ENCODE measurements around the gene SPSB3. TPM values are rescaled to one million over a fixed set of nuclear protein-coding genes. Genes with fewer than 3 reads are reported as not detected.

The SPSB3 gene
- 10.0 TPM for polyA plus RNA-seq (2013, experiment 1 of 2)
- 9.7 TPM for polyA plus RNA-seq (2013, experiment 2 of 2)

- Histone ChIP-seq H3K56ac (ENCODE audit: low read length) (peak within 1 kb of the TSS; percentile 90), H3K79me2 (ENCODE audit: control insufficient read depth, insufficient read depth, low read length) (peaks cover 22% of the 10 kb centered on the region), H3K4me3 (ENCODE audit: low read length) (peak within 1 kb of the TSS; percentile 96), H3K79me1 (ENCODE audit: low read length) (peaks cover 11% of the 10 kb centered on the region), H3K23ac (ENCODE audit: low read length) (no peak within 1 kb of the TSS), H2AK5ac (ENCODE audit: low read length) (no peak within 1 kb of the TSS), H4K5ac (ENCODE audit: low read length) (no peak within 1 kb of the TSS), H3K27ac (ENCODE audit: low read depth, low read length) (no peak within 1 kb of the TSS), H3K4ac (ENCODE audit: low read depth, low read length) (peak within 1 kb of the TSS; percentile 19), H2BK5ac (ENCODE audit: low read length) (no peak within 1 kb of the TSS), H2BK15ac (replicated peaks; ENCODE audit: low read depth) (no peak within 1 kb of the TSS), H2BK120ac (ENCODE audit: low read depth, low read length) (no peak within 1 kb of the TSS), H3K4me1 (ENCODE audit: control insufficient read depth, low read depth, low read length) (no peaks in the 10 kb centered on the region), H3K4me2 (ENCODE audit: low read length) (peak within 1 kb of the TSS; percentile 88), H4K8ac (ENCODE audit: low read depth, low read length) (no peak within 1 kb of the TSS), H3K18ac (ENCODE audit: low read length) (no peak within 1 kb of the TSS), H3K9ac (ENCODE audit: low read length) (peak within 1 kb of the TSS; percentile 85), H3K36me3 (ENCODE audit: control insufficient read depth, insufficient read depth, low read length) (peaks cover 2% of the 10 kb centered on the region), H3K27me3 (ENCODE audit: insufficient read depth, low read length, poor library complexity) (no peaks in the 10 kb centered on the region)
- no CpG with 5 or more reads among the region's 102 CpGs for WGBS (ENCODE audit: extremely low coverage, insufficient coverage, low lambda C conversion rate)
- peak; percentile 100 for DNase-seq
Measured at GRCh38 chr16:1782408-1783264, at the start of gene SPSB3, which contains the start of gene NUBP2. Gene SPSB3, minus strand, starts transcription at chr16:1782571. Its CDS starts 1,088 bp downstream, at chr16:1781483. Gene NUBP2, plus strand, starts transcription at chr16:1782960. Its CDS starts 61 bp downstream, at chr16:1783021.

GRCh38 chr16:1831186-1832075 lies 49.1 kb upstream of the SPSB3 start:
- DNase-seq, result no peak
- H3K36me3 ChIP-seq (ENCODE audit: control insufficient read depth, insufficient read depth, low read length), result no peaks in the 10 kb centered on the region
- no peak overlapping the region for H3K4me3 ChIP-seq (ENCODE audit: low read length)
- no peaks in the 10 kb centered on the region for H3K4me1 ChIP-seq (ENCODE audit: control insufficient read depth, low read depth, low read length)
- no CpG with 5 or more reads among the region's 19 CpGs for WGBS (ENCODE audit: extremely low coverage, insufficient coverage, low lambda C conversion rate)
- H2BK120ac ChIP-seq (ENCODE audit: low read depth, low read length), result no peak overlapping the region
- no peak overlapping the region for H3K23ac ChIP-seq (ENCODE audit: low read length)
- H2AK5ac ChIP-seq (ENCODE audit: low read length), result no peak overlapping the region
- peaks cover 2% of the 10 kb centered on the region for H3K79me2 ChIP-seq (ENCODE audit: control insufficient read depth, insufficient read depth, low read length)
- no peaks in the 10 kb centered on the region for H3K27me3 ChIP-seq (ENCODE audit: insufficient read depth, low read length, poor library complexity)
- H3K4me2 ChIP-seq (ENCODE audit: low read length), result no peak overlapping the region
- no peak overlapping the region for H3K18ac ChIP-seq (ENCODE audit: low read length)
- no peak overlapping the region for H3K27ac ChIP-seq (ENCODE audit: low read depth, low read length)
- no peak overlapping the region for H3K4ac ChIP-seq (ENCODE audit: low read depth, low read length)
- H3K56ac ChIP-seq (ENCODE audit: low read length), result no peak overlapping the region
- no peak overlapping the region for H2BK5ac ChIP-seq (ENCODE audit: low read length)
- no peak overlapping the region for H2BK15ac ChIP-seq (replicated peaks; ENCODE audit: low read depth)
- H3K9ac ChIP-seq (ENCODE audit: low read length), result no peak overlapping the region
- H4K5ac ChIP-seq (ENCODE audit: low read length), result no peak overlapping the region
- no peak overlapping the region for H4K8ac ChIP-seq (ENCODE audit: low read depth, low read length)
- H3K79me1 ChIP-seq (ENCODE audit: low read length), result peaks cover 9% of the 10 kb centered on the region

GRCh38 chr16:1830213-1830612 lies 47.8 kb upstream of the SPSB3 start:
- no peak overlapping the region for H2BK120ac ChIP-seq (ENCODE audit: low read depth, low read length)
- WGBS (ENCODE audit: extremely low coverage, insufficient coverage, low lambda C conversion rate), result no CpG with 5 or more reads among the region's 3 CpGs
- H3K4me1 ChIP-seq (ENCODE audit: control insufficient read depth, low read depth, low read length), result no peaks in the 10 kb centered on the region
- H3K4ac ChIP-seq (ENCODE audit: low read depth, low read length), result no peak overlapping the region
- no peak overlapping the region for H3K27ac ChIP-seq (ENCODE audit: low read depth, low read length)
- H2BK5ac ChIP-seq (ENCODE audit: low read length), result no peak overlapping the region
- no peak overlapping the region for H3K4me2 ChIP-seq (ENCODE audit: low read length)
- no peak overlapping the region for H2AK5ac ChIP-seq (ENCODE audit: low read length)
- H3K9ac ChIP-seq (ENCODE audit: low read length), result no peak overlapping the region
- H3K27me3 ChIP-seq (ENCODE audit: insufficient read depth, low read length, poor library complexity), result no peaks in the 10 kb centered on the region
- H4K8ac ChIP-seq (ENCODE audit: low read depth, low read length), result no peak overlapping the region
- H3K18ac ChIP-seq (ENCODE audit: low read length), result no peak overlapping the region
- no peaks in the 10 kb centered on the region for H3K36me3 ChIP-seq (ENCODE audit: control insufficient read depth, insufficient read depth, low read length)
- no peak overlapping the region for H3K23ac ChIP-seq (ENCODE audit: low read length)
- no peak overlapping the region for H3K4me3 ChIP-seq (ENCODE audit: low read length)
- H3K56ac ChIP-seq (ENCODE audit: low read length), result no peak overlapping the region
- H3K79me2 ChIP-seq (ENCODE audit: control insufficient read depth, insufficient read depth, low read length), result peaks cover 2% of the 10 kb centered on the region
- no peak for DNase-seq
- no peak overlapping the region for H2BK15ac ChIP-seq (replicated peaks; ENCODE audit: low read depth)
- H3K79me1 ChIP-seq (ENCODE audit: low read length), result peaks cover 9% of the 10 kb centered on the region
- H4K5ac ChIP-seq (ENCODE audit: low read length), result no peak overlapping the region

GRCh38 chr16:1828645-1829410 lies 46.5 kb upstream of the SPSB3 start:
- no CpG with 5 or more reads among the region's 11 CpGs for WGBS (ENCODE audit: extremely low coverage, insufficient coverage, low lambda C conversion rate)

More at GRCh38 chr16:1828645-1829410, 46.5 kb upstream of the SPSB3 start:
- Histone ChIP-seq H3K4ac (ENCODE audit: low read depth, low read length) (no peak overlapping the region), H3K9ac (ENCODE audit: low read length) (no peak overlapping the region), H3K79me2 (ENCODE audit: control insufficient read depth, insufficient read depth, low read length) (peaks cover 2% of the 10 kb centered on the region), H3K23ac (ENCODE audit: low read length) (no peak overlapping the region), H3K4me2 (ENCODE audit: low read length) (no peak overlapping the region), H2BK5ac (ENCODE audit: low read length) (no peak overlapping the region), H3K18ac (ENCODE audit: low read length) (no peak overlapping the region), H4K5ac (ENCODE audit: low read length) (no peak overlapping the region), H3K56ac (ENCODE audit: low read length) (no peak overlapping the region), H4K8ac (ENCODE audit: low read depth, low read length) (no peak overlapping the region), H3K79me1 (ENCODE audit: low read length) (peaks cover 9% of the 10 kb centered on the region), H3K27me3 (ENCODE audit: insufficient read depth, low read length, poor library complexity) (no peaks in the 10 kb centered on the region), H2BK15ac (replicated peaks; ENCODE audit: low read depth) (no peak overlapping the region), H3K4me3 (ENCODE audit: low read length) (no peak overlapping the region), H3K36me3 (ENCODE audit: control insufficient read depth, insufficient read depth, low read length) (no peaks in the 10 kb centered on the region), H2BK120ac (ENCODE audit: low read depth, low read length) (no peak overlapping the region), H3K4me1 (ENCODE audit: control insufficient read depth, low read depth, low read length) (no peaks in the 10 kb centered on the region), H2AK5ac (ENCODE audit: low read length) (no peak overlapping the region), H3K27ac (ENCODE audit: low read depth, low read length) (no peak overlapping the region)
- no peak for DNase-seq

All from mesendoderm (in vitro differentiated cells).